Bronchial epithelial cell (primary cell): ENCODE results near the gene DYNC1LI2. TPM values are rescaled to one million over a fixed set of nuclear protein-coding genes. Genes with fewer than 3 reads are reported as not detected.

Experiments
- DNase-seq: peaks from one replicate; pipeline ENCODE4 v3.0.0-alpha.2; 2010; ENCODE audit warnings: low read depth
- FAIRE-seq: peaks from 2 replicates; lab custom pipeline; 2011; peaks lifted over from hg19 to GRCh38; lab: Jason Lieb, UNC
- H3K27me3 ChIP-seq: 2 replicates; pipeline ENCODE4 v1.5.1; 2011; ENCODE audit warnings: low read length; ENCODE audit not compliant: control insufficient read depth, insufficient read depth
- H3K36me3 ChIP-seq: 2 replicates; pipeline ENCODE4 v1.5.1; 2011; ENCODE audit warnings: low read length; ENCODE audit not compliant: control insufficient read depth, insufficient read depth
- H3K4me3 ChIP-seq: 2 replicates; pipeline ENCODE4 v1.5.1; 2011; ENCODE audit warnings: mild to moderate bottlenecking, low read depth, low read length, control low read depth
- total RNA-seq: library from RNA; depleted of rRNA; stranded (reverse); fragments of >200 nt; gene quantifications from 2 replicates; pipeline ENCODE4 v1.2.1, GENCODE V29; 2014
- TF ChIP-seq, protein P1 (sequence below): IDR thresholded peaks from 2 replicates; pipeline ENCODE4 v1.5.1; 2011; ENCODE audit warnings: mild to moderate bottlenecking, moderate library complexity, low read length, control low read depth, inconsistent platforms; ENCODE audit not compliant: insufficient read depth, severe bottlenecking

Gene DYNC1LI2
- total RNA-seq, 1 donor from 2014 or later: 138 TPM

DNA sequence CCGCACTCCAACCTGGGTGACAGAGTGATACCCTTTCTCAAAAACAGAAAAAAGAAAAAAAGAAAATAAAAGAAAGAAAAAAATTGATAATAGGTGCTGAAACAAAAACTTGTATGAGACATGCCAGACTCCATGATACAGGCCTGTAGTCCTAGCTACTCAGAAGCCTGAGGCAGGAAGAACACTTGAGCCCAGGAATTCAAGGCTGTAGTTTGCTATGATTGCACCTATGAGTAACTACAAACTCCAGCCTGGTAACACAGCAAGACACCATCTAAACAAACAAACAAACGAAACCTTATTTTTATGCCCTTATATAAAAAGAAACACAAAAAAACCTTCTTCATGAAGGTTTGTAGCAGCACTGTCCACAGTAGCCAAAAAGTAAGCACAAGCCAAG is 49.9 kb downstream of the DYNC1LI2 start:
- Histone ChIP-seq H3K4me3 (no peak overlapping the region), H3K27me3 (no peaks in the 10 kb centered on the region), H3K36me3 (no peaks in the 10 kb centered on the region)
- TF ChIP-seq, protein P1, sequence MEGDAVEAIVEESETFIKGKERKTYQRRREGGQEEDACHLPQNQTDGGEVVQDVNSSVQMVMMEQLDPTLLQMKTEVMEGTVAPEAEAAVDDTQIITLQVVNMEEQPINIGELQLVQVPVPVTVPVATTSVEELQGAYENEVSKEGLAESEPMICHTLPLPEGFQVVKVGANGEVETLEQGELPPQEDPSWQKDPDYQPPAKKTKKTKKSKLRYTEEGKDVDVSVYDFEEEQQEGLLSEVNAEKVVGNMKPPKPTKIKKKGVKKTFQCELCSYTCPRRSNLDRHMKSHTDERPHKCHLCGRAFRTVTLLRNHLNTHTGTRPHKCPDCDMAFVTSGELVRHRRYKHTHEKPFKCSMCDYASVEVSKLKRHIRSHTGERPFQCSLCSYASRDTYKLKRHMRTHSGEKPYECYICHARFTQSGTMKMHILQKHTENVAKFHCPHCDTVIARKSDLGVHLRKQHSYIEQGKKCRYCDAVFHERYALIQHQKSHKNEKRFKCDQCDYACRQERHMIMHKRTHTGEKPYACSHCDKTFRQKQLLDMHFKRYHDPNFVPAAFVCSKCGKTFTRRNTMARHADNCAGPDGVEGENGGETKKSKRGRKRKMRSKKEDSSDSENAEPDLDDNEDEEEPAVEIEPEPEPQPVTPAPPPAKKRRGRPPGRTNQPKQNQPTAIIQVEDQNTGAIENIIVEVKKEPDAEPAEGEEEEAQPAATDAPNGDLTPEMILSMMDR: no peak
- FAIRE-seq: no peak
- DNase-seq: no peak

DNA sequence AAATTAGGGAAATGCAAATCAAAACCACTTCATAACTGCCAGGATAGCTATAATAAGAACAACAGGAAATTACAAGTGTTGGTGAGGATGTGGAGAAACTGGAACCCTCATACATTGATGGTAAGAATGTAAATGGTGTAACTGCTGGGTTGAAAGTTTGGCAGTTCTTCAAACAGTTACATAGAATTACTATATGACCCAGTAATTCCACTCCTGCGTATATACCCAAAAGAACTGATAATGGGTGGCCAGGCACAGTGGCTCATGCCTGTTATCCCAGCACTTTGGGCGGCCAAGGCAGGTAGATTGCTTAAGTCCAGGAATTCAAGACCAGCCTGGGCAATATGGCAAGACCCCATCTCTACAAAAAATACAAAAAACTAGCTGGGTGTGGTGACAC is 50.4 kb downstream of the DYNC1LI2 start:
- Histone ChIP-seq H3K27me3 (no peaks in the 10 kb centered on the region), H3K36me3 (no peaks in the 10 kb centered on the region), H3K4me3 (no peak overlapping the region)
- TF ChIP-seq, protein P1: no peak
- FAIRE-seq (no peak), DNase-seq (no peak)

DNA sequence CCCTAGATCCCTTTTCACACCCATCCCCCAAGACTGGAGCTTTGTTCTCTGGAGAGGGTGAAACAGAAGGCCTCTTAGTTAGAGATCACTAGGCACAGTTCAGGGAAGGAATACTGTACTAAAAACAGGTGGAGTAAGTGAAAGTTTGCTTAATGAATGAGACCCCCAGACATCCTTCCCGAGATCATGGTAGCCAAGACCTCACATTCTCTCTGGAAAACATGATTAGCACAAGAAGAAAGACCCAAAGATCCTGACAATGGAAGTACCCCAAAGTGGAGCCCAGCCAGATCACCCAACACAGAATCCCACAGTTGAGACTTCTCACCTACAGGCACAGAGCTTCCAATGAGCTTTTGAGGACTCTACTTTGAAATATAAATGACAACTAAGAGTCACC is 51.5 kb downstream of the DYNC1LI2 start:
- DNase-seq (no peak), FAIRE-seq (no peak)
- Histone ChIP-seq H3K4me3 (no peak overlapping the region), H3K36me3 (no peaks in the 10 kb centered on the region), H3K27me3 (no peaks in the 10 kb centered on the region)
- TF ChIP-seq, protein P1: no peak

DNA sequence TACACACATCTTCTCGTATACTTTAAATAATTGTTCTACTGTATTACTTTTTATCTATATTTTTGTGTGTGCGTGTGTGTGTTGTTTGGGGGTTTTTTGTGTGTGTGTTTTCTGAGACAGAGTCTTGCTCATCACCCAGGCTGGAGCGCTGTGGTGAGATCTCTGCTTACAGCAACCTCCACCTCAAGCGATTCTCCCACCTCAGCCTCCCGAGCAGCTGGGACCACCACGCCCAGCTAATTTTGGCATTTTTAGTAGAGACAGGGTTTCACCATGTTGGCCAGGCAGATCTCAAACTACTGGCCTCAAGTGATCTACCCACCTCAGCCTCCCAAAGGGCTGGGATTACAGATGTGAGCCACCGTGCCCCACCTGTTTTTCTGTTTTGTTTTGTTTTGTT is 53.4 kb downstream of the DYNC1LI2 start:
- TF ChIP-seq, protein P1: no peak
- Histone ChIP-seq H3K4me3 (no peak overlapping the region), H3K27me3 (no peaks in the 10 kb centered on the region), H3K36me3 (no peaks in the 10 kb centered on the region)
- DNase-seq (no peak), FAIRE-seq (no peak)

DNA sequence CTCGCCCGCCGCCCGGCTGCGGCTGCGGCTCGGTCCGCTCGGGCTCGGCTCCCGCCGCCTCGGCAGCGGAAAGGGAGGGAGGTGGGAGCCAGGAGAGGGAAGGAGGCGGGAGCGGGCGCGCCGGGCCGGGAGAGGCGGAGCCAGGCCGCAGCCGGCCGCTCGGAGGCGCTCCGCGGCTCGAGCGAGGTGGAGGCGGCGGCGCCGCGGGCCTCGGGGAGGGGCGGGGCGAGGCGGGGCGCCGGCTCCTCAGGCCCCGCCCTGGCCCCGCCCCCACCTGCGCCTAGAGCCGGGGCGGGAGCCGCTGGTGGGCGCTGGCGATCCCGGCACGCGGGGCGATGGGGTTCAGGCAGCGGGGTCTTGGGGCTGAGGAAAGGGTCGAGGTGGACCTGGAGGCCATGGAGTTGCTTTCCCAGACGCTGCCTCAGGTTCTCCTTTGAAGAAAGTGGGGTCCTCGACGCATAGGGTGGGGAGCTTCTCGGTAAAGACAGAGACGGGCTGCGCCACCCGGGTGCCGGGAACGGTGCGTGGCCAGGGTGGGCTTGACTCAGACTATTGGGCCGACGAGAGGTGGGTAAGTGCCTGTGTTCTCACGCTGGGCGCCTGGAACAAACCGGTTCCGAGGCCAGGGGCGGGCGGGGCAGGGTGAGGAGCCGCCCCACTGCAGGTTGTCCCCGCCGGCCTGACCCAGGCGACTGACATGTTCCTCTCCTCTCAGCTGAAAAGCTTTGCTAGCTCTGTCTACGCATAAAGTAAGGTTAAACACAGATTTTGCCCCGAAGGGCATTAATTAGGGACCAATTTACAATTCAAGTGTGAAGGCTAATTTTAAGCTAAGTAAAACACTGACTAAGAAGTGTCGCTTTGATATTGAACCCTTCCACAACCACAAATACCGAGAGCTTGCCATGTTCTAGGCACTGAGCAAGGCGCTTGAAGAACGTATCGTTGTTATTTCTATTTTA is 54.5 kb downstream of the DYNC1LI2 start, which contains the start of gene CMTM4:
Gene CMTM4, minus strand, starts transcription at position 75 of the 962 bp plus-strand sequence. CDS start 218 bp downstream, outside the sequence.
- no peaks in the 10 kb centered on the region for H3K36me3 ChIP-seq
- FAIRE-seq: no peak
- H3K4me3 ChIP-seq: peak within 1 kb of the TSS; percentile 68
- H3K27me3 ChIP-seq: no peaks in the 10 kb centered on the region
- TF ChIP-seq, protein P1: peak; percentile 31
- peak; percentile 71 for DNase-seq
